K562 (cell line): Measurements from ENCODE around the gene TMEM184A. TPM values are rescaled to one million over a fixed set of nuclear protein-coding genes. Genes with fewer than 3 reads are reported as not detected.

Experiments used
- ATAC-seq: fragments of 200-7000 bp; cut with Tn5 transposase; 3 replicates; pipeline ENCODE4 v1.9.1; 2020; ENCODE audit warnings: moderate library complexity
- BruUV-seq: library from RNA; stranded (reverse); fragments of 400-500 nt; replicated peaks from 2 replicates; lab custom pipeline; 2021; lab: Mats Ljungman, UMichigan
- CTCF ChIA-PET: fragments of 300-600 bp; formaldehyde crosslinking; extraction: SDS; loops from one replicate; lab custom pipeline; 2021; ENCODE audit warnings: low intra/inter-chr PET ratio; lab: Yijun Ruan, JAX
- POLR2A ChIA-PET: fragments of 300-600, 350-650 bp; sonication (Branson Sonifier 250); formaldehyde crosslinking; extraction: SDS; loops from one replicate; lab custom pipeline; 2021; ENCODE audit warnings: antibody characterized with exemption, inconsistent platforms; lab: Yijun Ruan, JAX
- DNase-seq, 4 experiments: peaks; one replicate each; pipeline versions ENCODE4 v3.0.0 to v3.0.0-alpha.2; 2011 to 2018; ENCODE audit warnings: low spot score in 3 of 4, mixed read lengths in 3 of 4; ENCODE audit errors: extremely low read depth in 1 of 4
- FAIRE-seq: peaks from 2 replicates; lab custom pipeline; 2011; peaks lifted over from hg19 to GRCh38; lab: Jason Lieb, UNC
- H2AFZ ChIP-seq: 2 replicates; pipeline ENCODE4 v1.6.0; 2011; ENCODE audit warnings: low read depth, low read length, control low read depth, inconsistent platforms
- H3K27ac ChIP-seq: fragments of 200-600 bp; 3 replicates; pipeline ENCODE4 v1.8.0; 2011; ENCODE audit warnings: low read depth, mild to moderate bottlenecking, control low read depth, inconsistent platforms, low read length, moderate library complexity, mixed read lengths; ENCODE audit errors: extremely low read depth
- H3K27me3 ChIP-seq, 2 experiments: fragments of 300-600 bp in 1 of 2; 2 replicates in 1 of 2; 3 replicates in 1 of 2; pipeline versions ENCODE4 v1.6.0 to v1.8.0; 2011; ENCODE audit warnings: inconsistent platforms in 2 of 2, low read length in 2 of 2, mild to moderate bottlenecking in 1 of 2, mixed read lengths in 1 of 2, moderate library complexity in 1 of 2; ENCODE audit not compliant: control insufficient read depth in 2 of 2, insufficient read depth in 2 of 2
- H3K36me3 ChIP-seq: fragments of 300-600 bp; 3 replicates; pipeline ENCODE4 v1.8.0; 2011; ENCODE audit warnings: mild to moderate bottlenecking, low read length, inconsistent platforms; ENCODE audit not compliant: control insufficient read depth, insufficient read depth
- H3K4me1 ChIP-seq, 2 experiments: fragments of 200-600 bp in 1 of 2; replicated peaks in 1 of 2; 2 replicates in 1 of 2; 3 replicates in 1 of 2; pipeline versions ENCODE4 v1.5.1 to v1.8.0; 2011; ENCODE audit warnings: inconsistent platforms in 2 of 2, low read length in 2 of 2, mild to moderate bottlenecking in 1 of 2, mixed read lengths in 1 of 2, moderate library complexity in 1 of 2; ENCODE audit not compliant: control insufficient read depth in 2 of 2, insufficient read depth in 2 of 2
- H3K4me2 ChIP-seq: 2 replicates; pipeline ENCODE4 v1.6.1; 2011; ENCODE audit warnings: low read length, control low read depth, inconsistent platforms, mixed read lengths; ENCODE audit not compliant: insufficient read depth
- H3K4me3 ChIP-seq: fragments of 200-600 bp; sonication (generic), shearing (Covaris generic); 2 replicates; pipeline ENCODE4 v1.5.1; 2016; ENCODE audit warnings: control low read depth, inconsistent platforms
- H3K79me2 ChIP-seq: fragments of 200-600 bp; 3 replicates; pipeline ENCODE4 v1.8.0; 2011; ENCODE audit warnings: low read length, inconsistent platforms; ENCODE audit not compliant: control insufficient read depth, insufficient read depth
- H3K9ac ChIP-seq, 2 experiments: 2 replicates each; pipeline versions ENCODE4 v1.6.0 to v1.6.1; 2011; ENCODE audit warnings: low read depth in 2 of 2, low read length in 2 of 2, control low read depth in 1 of 2, inconsistent platforms in 1 of 2, mild to moderate bottlenecking in 1 of 2, mixed read lengths in 1 of 2; ENCODE audit not compliant: insufficient read depth in 1 of 2
- H3K9me1 ChIP-seq: one replicate; pipeline ENCODE4 v1.6.0; 2011; ENCODE audit warnings: inconsistent platforms, mild to moderate bottlenecking, low read length, moderate library complexity; ENCODE audit not compliant: control insufficient read depth, insufficient read depth
- H3K9me3 ChIP-seq: replicated peaks from 2 replicates; pipeline ENCODE4 v1.5.1; 2011; ENCODE audit warnings: low read depth, low read length, inconsistent platforms; ENCODE audit not compliant: control insufficient read depth, insufficient read depth
- H4K20me1 ChIP-seq: replicated peaks from 2 replicates; pipeline ENCODE4 v1.6.1; 2011; ENCODE audit warnings: low read length, inconsistent platforms, mixed read lengths; ENCODE audit not compliant: control insufficient read depth, insufficient read depth
- BCOR ChIP-seq: fragments of 450-650 bp; IDR thresholded peaks from 2 replicates; pipeline ENCODE4 v1.6.1; 2016
- E2F6 ChIP-seq, 2 experiments: IDR thresholded peaks; 2 replicates each; pipeline ENCODE4 v1.6.1; 2011; ENCODE audit warnings: borderline replicate concordance in 1 of 2, control low read depth in 1 of 2, low read depth in 1 of 2, low read length in 1 of 2, mild to moderate bottlenecking in 1 of 2, mixed read lengths in 1 of 2, moderate library complexity in 1 of 2; ENCODE audit not compliant: insufficient read depth in 1 of 2, insufficient read length in 1 of 2, poor library complexity in 1 of 2, severe bottlenecking in 1 of 2; ENCODE audit errors: extremely low read depth in 1 of 2
- FOXK1 ChIP-seq: sonication (generic); formaldehyde crosslinking; IDR thresholded peaks from 2 replicates; pipeline ENCODE4 v1.8.0; 2022; ENCODE audit warnings: missing genetic modification reagents, mild to moderate bottlenecking, borderline replicate concordance
- GMEB1 ChIP-seq: fragments of 250-450 bp; sonication (Bioruptor Pico); IDR thresholded peaks from 2 replicates; pipeline ENCODE4 v1.4.0; 2020; ENCODE audit warnings: mild to moderate bottlenecking
- HEY1 ChIP-seq: fragments of 250-450 bp; sonication (Bioruptor Pico); IDR thresholded peaks from 2 replicates; pipeline ENCODE4 v1.5.0; 2020; ENCODE audit warnings: mild to moderate bottlenecking, moderate library complexity, borderline replicate concordance
- ID3 ChIP-seq, 2 experiments: fragments of 250-450 bp in 1 of 2; fragments of 450-650 bp in 1 of 2; sonication (Bioruptor Pico) in 1 of 2; IDR thresholded peaks; 2 replicates each; pipeline versions ENCODE4 v1.6.1 to v1.8.0; 2016 to 2021; ENCODE audit warnings: mild to moderate bottlenecking in 2 of 2, moderate library complexity in 2 of 2, missing compliant biosample characterization in 1 of 2, missing genetic modification characterization in 1 of 2
- MLLT1 ChIP-seq, 2 experiments: fragments of 450-650 bp; IDR thresholded peaks; 2 replicates each; pipeline ENCODE4 v1.6.1; 2016
- PML ChIP-seq: IDR thresholded peaks from 2 replicates; pipeline ENCODE4 v1.6.1; 2012; ENCODE audit warnings: low read length, inconsistent platforms
- TCF3 ChIP-seq: sonication (generic); formaldehyde crosslinking; IDR thresholded peaks from 2 replicates; pipeline ENCODE4 v1.4.0; 2020; ENCODE audit warnings: mild to moderate bottlenecking, missing genetic modification reagents
- TGIF2 ChIP-seq: sonication (generic); formaldehyde crosslinking; IDR thresholded peaks from 2 replicates; pipeline ENCODE4 v1.8.1; 2022; ENCODE audit warnings: mild to moderate bottlenecking, missing genetic modification reagents, moderate library complexity
- XRCC3 ChIP-seq: fragments of 450-650 bp; IDR thresholded peaks from 2 replicates; pipeline ENCODE4 v1.6.1; 2017; ENCODE audit warnings: mild to moderate bottlenecking, moderate library complexity
- ZBTB8A ChIP-seq: fragments of 450-650 bp; IDR thresholded peaks from 2 replicates; pipeline ENCODE4 v1.6.1; 2018; ENCODE audit warnings: mild to moderate bottlenecking, moderate library complexity; ENCODE audit not compliant: partially characterized antibody
- ZFP36 ChIP-seq: fragments of 150-350 bp; IDR thresholded peaks from 2 replicates; pipeline ENCODE4 v1.6.1; 2018; ENCODE audit warnings: low read length, low read depth; ENCODE audit not compliant: partially characterized antibody
- WGBS: fragments of 100-300 bp; shearing (Covaris generic); methylation state at CpG from one replicate; pipeline ENCODE4 v1.1.6; 2016; ENCODE audit warnings: low coverage, mixed read lengths; ENCODE audit not compliant: insufficient coverage; ENCODE audit errors: missing lambda C conversion rate; 5-methylcytosine and 5-hydroxymethylcytosine counted together
- in situ Hi-C: fragments of 300-500 bp; cut with MboI; formaldehyde crosslinking; loops from 4 replicates; pipeline ENCODE4 v1.15.0; 2018; ENCODE audit warnings: inconsistent platforms, mixed read lengths
- intact Hi-C: fragments of 100-400 bp; cut with micrococcal nuclease; formaldehyde crosslinking; loops from 2 replicates; pipeline ENCODE4 v1.14.2; 2022
- polyA plus RNA-seq, 8 experiments: library from polyadenylated mRNA; depleted of rRNA in 4 of 8; stranded (reverse) in 5 of 8; unstranded in 3 of 8; fragments of >200 nt; fragmentation: Nextera tagmentation in 2 of 8; fragmentation: Illumina TruSeq in 1 of 8; extraction: Ambion mirVana in 2 of 8; extraction: Trizol in 1 of 8; gene quantifications; 2 replicates each; pipeline versions ENCODE4 v1.2.1 to v1.2.3, GENCODE V29; 2011 to 2014; ENCODE audit warnings: inconsistent platforms in 1 of 8, missing spikeins in 1 of 8
- total RNA-seq, 7 experiments: library from RNA; depleted of rRNA in 6 of 7; stranded (reverse); fragments of >200 nt in 6 of 7; fragmentation: Illumina TruSeq in 2 of 7; extraction: Trizol in 2 of 7; gene quantifications; 2 replicates each; pipeline versions ENCODE4 v1.2.1 to v1.2.3, GENCODE V29; 2011 to 2021; ENCODE audit warnings: low replicate concordance in 1 of 7

The TMEM184A gene
- total and polyA plus RNA-seq, 9 of the 15 experiments (the other 6 are each of a cell fraction or from before 2014, with no cell fraction given): 0.10 to 0.18 (median 0.11) TPM; not detected in 6

GRCh38 chr7:1503390-1503789 lies 52.6 kb downstream of the TMEM184A start:
- Histone ChIP-seq H2AFZ (no peak overlapping the region), H3K4me1 (peaks cover 12 to 62% of the 10 kb centered on the region in 2 experiments; a peak in 4 of 5 replicates), H3K27ac (peak overlapping the region; percentile 79; the same call in 2 of the 3 replicates), H3K9me1 (no peaks in the 10 kb centered on the region), H3K36me3 (peaks cover 41% of the 10 kb centered on the region; the same call in 2 of the 3 replicates), H3K4me3 (peak overlapping the region; percentile 100), H3K9ac (peak overlapping the region; percentile 86 to 96), H3K9me3 (no peaks in the 10 kb centered on the region), H3K4me2 (peak overlapping the region; percentile 95), H3K79me2 (peaks cover 28% of the 10 kb centered on the region), H3K27me3 (no peaks in the 10 kb centered on the region), H4K20me1 (no peaks in the 10 kb centered on the region; the same call in 1 of the 2 replicates)
- 6% methylated on average over 19 of the region's 24 CpGs for WGBS
- ATAC-seq: 0 out of 3 replicates have a peak, but pooled peaks have one; percentile 5
- ChIA-PET CTCF (interaction anchor here (0.6 to 2.5 kb wide), 5 partner anchors 30 to 55 kb away, joined by 3 to 33 read pairs (median 4); no protein-coding TSS in a partner anchor), POLR2A (interaction anchor here (0.6 kb wide), 1 partner anchor 506 kb away, joined by 3 read pairs; no protein-coding TSS in a partner anchor)
- intact Hi-C loops: no loop called here
- FAIRE-seq: no peak
- BruUV-seq: no TSS peak
- in situ Hi-C loops: no loop called here
- no peak for DNase-seq
- TF ChIP-seq MLLT1 (IDR thresholded peaks at IDR 0.05): no peak
- no peak for TF ChIP-seq TGIF2
- TF ChIP-seq PML: no peak
- peak; percentile 79 for TF ChIP-seq ZFP36
- no peak for TF ChIP-seq FOXK1 (CRISPR knock-in tag)
- no peak for TF ChIP-seq HEY1
- TF ChIP-seq BCOR: peak; percentile 65
- peak in 1 of 2 experiments; percentile 41 for TF ChIP-seq E2F6 (IDR thresholded peaks at IDR 0.05; ENCODE audit: borderline replicate concordance in 1 of 2, extremely low read depth in 1 of 2, insufficient read depth in 1 of 2, insufficient read length in 1 of 2, low read depth in 1 of 2, low read length in 1 of 2, poor library complexity in 1 of 2, severe bottlenecking in 1 of 2)
- TF ChIP-seq TCF3 (CRISPR knock-in tag): no peak
- no peak for TF ChIP-seq ZBTB8A
- TF ChIP-seq GMEB1: no peak
- no peak for TF ChIP-seq ID3 (CRISPR knock-in tag; IDR thresholded peaks at IDR 0.05)
- TF ChIP-seq ID3 (tag; IDR thresholded peaks at IDR 0.05): no peak
- no peak for TF ChIP-seq XRCC3
